Measurements from ENCODE around the gene MPHOSPH9. TPM values are rescaled to one million over a fixed set of nuclear protein-coding genes. Genes with fewer than 3 reads are reported as not detected.

MPHOSPH9 gene
- total RNA-seq, 1 experiment from 2014 or later, result 72.3 TPM

DNA sequence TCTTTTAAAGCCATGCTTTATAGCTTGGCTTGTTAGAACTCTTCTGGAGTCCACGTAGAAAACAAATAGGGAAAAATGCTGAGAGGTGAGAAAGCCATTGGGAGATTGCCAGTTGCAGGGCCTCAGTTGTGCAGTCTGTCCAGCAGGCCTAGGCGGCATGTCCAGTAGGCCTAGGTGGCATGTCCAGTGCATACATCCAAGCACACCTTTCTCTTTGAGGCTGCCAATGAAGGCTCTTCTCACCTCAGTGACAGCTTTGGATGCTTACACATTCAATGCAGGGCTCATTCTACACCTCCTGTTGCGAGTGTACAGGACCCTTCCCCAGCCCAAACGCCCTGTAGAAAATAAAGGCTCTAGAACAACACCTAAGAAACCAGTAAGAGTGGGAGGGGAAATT is 25.7 kb upstream of the MPHOSPH9 start:
- CTCF ChIA-PET, result no interaction called here
- Histone ChIP-seq H3K4me3 (ENCODE audit: low read depth in 2 of 2, low read length in 2 of 2) (no peak overlapping the region), H3K27ac (ENCODE audit: low read length) (no peak overlapping the region), H3K4me1 (ENCODE audit: control insufficient read depth, insufficient read depth, low read length) (no peaks in the 10 kb centered on the region), H3K9me3 (ENCODE audit: control insufficient read depth, insufficient read depth, low read depth, low read length) (no peaks in the 10 kb centered on the region), H3K27me3 (ENCODE audit: control insufficient read depth, insufficient read depth, low read length) (no peaks in the 10 kb centered on the region), H3K36me3 (ENCODE audit: control insufficient read depth, insufficient read depth, low read length) (peaks cover 11% of the 10 kb centered on the region)
- no peak for DNase-seq (ENCODE audit: low read depth, low spot score)
- ATAC-seq, result 0 out of 2 replicates have a peak, but pooled peaks have one; percentile 17
- POLR2A ChIA-PET, result interaction anchor here (0.6 to 0.8 kb wide), 2 partner anchors 9 to 26 kb away, joined by 4 to 6 read pairs; partner anchors contain the start of gene MPHOSPH9
- in situ Hi-C loops (cut with HindIII; ENCODE audit: low pct_unique_long_range_greater_than_20kb, low sequenced_read_pairs) (no loop called here), intact Hi-C loops (cut with micrococcal nuclease; ENCODE audit: unreplicated experiment) (no loop called here)
- TF ChIP-seq, protein P1, sequence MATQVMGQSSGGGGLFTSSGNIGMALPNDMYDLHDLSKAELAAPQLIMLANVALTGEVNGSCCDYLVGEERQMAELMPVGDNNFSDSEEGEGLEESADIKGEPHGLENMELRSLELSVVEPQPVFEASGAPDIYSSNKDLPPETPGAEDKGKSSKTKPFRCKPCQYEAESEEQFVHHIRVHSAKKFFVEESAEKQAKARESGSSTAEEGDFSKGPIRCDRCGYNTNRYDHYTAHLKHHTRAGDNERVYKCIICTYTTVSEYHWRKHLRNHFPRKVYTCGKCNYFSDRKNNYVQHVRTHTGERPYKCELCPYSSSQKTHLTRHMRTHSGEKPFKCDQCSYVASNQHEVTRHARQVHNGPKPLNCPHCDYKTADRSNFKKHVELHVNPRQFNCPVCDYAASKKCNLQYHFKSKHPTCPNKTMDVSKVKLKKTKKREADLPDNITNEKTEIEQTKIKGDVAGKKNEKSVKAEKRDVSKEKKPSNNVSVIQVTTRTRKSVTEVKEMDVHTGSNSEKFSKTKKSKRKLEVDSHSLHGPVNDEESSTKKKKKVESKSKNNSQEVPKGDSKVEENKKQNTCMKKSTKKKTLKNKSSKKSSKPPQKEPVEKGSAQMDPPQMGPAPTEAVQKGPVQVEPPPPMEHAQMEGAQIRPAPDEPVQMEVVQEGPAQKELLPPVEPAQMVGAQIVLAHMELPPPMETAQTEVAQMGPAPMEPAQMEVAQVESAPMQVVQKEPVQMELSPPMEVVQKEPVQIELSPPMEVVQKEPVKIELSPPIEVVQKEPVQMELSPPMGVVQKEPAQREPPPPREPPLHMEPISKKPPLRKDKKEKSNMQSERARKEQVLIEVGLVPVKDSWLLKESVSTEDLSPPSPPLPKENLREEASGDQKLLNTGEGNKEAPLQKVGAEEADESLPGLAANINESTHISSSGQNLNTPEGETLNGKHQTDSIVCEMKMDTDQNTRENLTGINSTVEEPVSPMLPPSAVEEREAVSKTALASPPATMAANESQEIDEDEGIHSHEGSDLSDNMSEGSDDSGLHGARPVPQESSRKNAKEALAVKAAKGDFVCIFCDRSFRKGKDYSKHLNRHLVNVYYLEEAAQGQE (IDR thresholded peaks at IDR 0.05; ENCODE audit: insufficient read depth in 1 of 2, low read depth in 2 of 2, low read length in 1 of 2), result no peak
- no peak for TF ChIP-seq POLR2AphosphoS5 (IDR thresholded peaks at IDR 0.05; ENCODE audit: low read depth, low read length)
- TF ChIP-seq TCF7L2 (IDR thresholded peaks at IDR 0.05; ENCODE audit: low read depth, low read length), result no peak
- no peak for TF ChIP-seq SIN3A (IDR thresholded peaks at IDR 0.05; ENCODE audit: borderline replicate concordance, insufficient read depth, low read depth, low read length)
- TF ChIP-seq, protein P2, sequence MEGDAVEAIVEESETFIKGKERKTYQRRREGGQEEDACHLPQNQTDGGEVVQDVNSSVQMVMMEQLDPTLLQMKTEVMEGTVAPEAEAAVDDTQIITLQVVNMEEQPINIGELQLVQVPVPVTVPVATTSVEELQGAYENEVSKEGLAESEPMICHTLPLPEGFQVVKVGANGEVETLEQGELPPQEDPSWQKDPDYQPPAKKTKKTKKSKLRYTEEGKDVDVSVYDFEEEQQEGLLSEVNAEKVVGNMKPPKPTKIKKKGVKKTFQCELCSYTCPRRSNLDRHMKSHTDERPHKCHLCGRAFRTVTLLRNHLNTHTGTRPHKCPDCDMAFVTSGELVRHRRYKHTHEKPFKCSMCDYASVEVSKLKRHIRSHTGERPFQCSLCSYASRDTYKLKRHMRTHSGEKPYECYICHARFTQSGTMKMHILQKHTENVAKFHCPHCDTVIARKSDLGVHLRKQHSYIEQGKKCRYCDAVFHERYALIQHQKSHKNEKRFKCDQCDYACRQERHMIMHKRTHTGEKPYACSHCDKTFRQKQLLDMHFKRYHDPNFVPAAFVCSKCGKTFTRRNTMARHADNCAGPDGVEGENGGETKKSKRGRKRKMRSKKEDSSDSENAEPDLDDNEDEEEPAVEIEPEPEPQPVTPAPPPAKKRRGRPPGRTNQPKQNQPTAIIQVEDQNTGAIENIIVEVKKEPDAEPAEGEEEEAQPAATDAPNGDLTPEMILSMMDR (IDR thresholded peaks at IDR 0.05), result no peak
- BruUV-seq (replicated peaks), result no TSS peak

DNA sequence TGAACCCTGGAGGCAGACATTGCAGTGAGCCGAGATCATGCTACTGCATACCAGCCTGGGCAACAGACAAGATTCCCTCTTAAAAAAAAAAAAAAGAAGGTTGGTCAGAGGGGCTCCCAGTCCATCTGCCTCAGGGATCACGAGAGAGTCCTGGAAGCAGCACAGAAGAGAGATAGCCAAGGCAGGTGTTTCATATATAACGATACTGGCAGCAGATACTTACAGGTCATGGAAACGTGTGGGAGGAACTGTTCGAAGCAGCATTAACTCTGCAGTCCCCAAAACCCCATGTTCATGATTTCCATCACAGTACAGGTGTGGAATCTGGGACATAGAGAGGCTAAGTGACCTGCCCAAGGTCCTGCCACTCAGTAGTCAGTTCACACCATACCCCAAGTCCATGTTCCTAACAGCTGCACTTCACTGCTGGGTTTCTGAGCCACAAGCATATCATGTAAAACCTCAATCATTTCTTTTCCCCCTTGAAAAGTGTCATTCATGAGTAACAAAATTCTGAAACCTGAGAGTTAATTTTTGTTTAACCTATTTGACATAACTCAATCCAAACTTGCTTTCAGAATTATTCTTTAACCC is 22.0 kb upstream of the MPHOSPH9 start:
- no TSS peak for BruUV-seq (replicated peaks)
- H3K27ac ChIP-seq (ENCODE audit: low read length), result no peak overlapping the region
- no peaks in the 10 kb centered on the region for H3K27me3 ChIP-seq (ENCODE audit: control insufficient read depth, insufficient read depth, low read length)
- TF ChIP-seq, protein P1 (IDR thresholded peaks at IDR 0.05; ENCODE audit: insufficient read depth in 1 of 2, low read depth in 2 of 2, low read length in 1 of 2), result no peak
- TF ChIP-seq TCF7L2 (IDR thresholded peaks at IDR 0.05; ENCODE audit: low read depth, low read length) (no peak), SIN3A (IDR thresholded peaks at IDR 0.05; ENCODE audit: borderline replicate concordance, insufficient read depth, low read depth, low read length) (no peak)
- TF ChIP-seq, protein P2 (IDR thresholded peaks at IDR 0.05), result no peak
- in situ Hi-C loops (cut with HindIII; ENCODE audit: low pct_unique_long_range_greater_than_20kb, low sequenced_read_pairs) (no loop called here), intact Hi-C loops (cut with micrococcal nuclease; ENCODE audit: unreplicated experiment) (no loop called here)
- CTCF ChIA-PET, result no interaction called here
- DNase-seq (ENCODE audit: low read depth, low spot score), result no peak
- no peak for ATAC-seq
- H3K9me3 ChIP-seq (ENCODE audit: control insufficient read depth, insufficient read depth, low read depth, low read length), result no peaks in the 10 kb centered on the region
- H3K4me1 ChIP-seq (ENCODE audit: control insufficient read depth, insufficient read depth, low read length), result peaks cover 22% of the 10 kb centered on the region
- POLR2A ChIA-PET, result no interaction called here
- peaks cover 11% of the 10 kb centered on the region for H3K36me3 ChIP-seq (ENCODE audit: control insufficient read depth, insufficient read depth, low read length)
- H3K4me3 ChIP-seq (ENCODE audit: low read depth in 2 of 2, low read length in 2 of 2), result no peak overlapping the region
